Stimulated activated CD4-positive, alpha-beta T cell treated with anti-CD3 and anti-CD28 coated beads, Interleukin-4, amount 100 ng/mL, for 1 hour (primary cell): ENCODE results near the gene WDR5.
"Not testable (repeated sequence)": the region's sequence is repeated elsewhere in the genome, so short reads cannot be mapped to it uniquely, and the experiment has no call there.

ENCODE experiments used
- DNase-seq: peaks from one replicate; pipeline ENCODE4 v3.0.0-alpha.2; 2020

WDR5 gene

GRCh38 chr9:134135343-134136117 lies at the start of gene WDR5:
TSS of gene WDR5 (plus strand) at chr9:134136082. CDS start at chr9:134139878, 3,796 bp downstream.
- DNase-seq, result peak; percentile 91

- no peak for DNase-seq
Measured at GRCh38 chr9:134088063-134088725, 47.7 kb upstream of the WDR5 start.

DNA sequence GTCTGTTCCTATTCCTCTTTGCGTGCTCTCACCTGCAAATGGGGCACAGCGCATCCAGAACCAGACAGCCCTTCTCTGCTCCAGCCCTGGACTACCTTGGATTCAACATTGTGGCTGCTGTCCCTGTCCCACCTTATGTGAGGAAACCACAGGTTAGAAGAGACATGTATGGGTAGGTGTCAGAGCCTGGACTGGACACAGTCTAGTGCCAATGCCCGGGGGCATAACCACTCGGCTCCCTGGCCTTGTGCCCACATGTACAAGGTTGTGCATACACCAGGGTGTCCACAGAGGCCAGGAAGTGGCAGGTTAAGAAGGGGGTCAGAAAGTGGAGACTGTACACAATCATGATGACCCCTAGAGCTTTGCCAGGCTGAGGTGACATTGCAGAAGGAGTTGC lies 45.9 kb upstream of the WDR5 start:
- no peak for DNase-seq

- DNase-seq, result peak; percentile 24
Measured at GRCh38 chr9:134099123-134099761, 36.6 kb upstream of the WDR5 start.

- no peak for DNase-seq
Measured at GRCh38 chr9:134100040-134100439, 35.8 kb upstream of the WDR5 start.

DNA sequence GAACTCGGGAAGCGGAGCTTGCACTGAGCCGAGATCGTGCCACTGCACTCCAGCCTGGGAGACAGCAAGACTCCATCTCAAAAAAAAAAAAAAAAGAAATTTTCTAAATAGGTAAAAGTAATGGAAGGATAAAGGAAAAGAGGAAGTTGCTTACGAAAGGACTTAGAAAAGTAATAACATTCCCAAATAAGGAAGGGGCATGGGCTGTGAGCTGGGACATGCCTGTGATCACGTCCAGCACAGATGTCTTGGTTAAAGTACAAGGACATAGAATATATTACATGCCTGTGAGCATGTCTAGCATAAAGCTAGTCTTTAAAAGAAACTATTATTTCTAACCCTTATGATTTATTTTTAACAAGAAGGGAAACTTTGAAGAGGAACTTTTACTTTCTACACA lies 34.7 kb upstream of the WDR5 start:
- DNase-seq, result not testable (repeated sequence)

GRCh38 chr9:134101623-134102149 lies 34.2 kb upstream of the WDR5 start:
- no peak for DNase-seq

- DNase-seq, result no peak
Measured at GRCh38 chr9:134103391-134103998, 32.4 kb upstream of the WDR5 start.

DNA sequence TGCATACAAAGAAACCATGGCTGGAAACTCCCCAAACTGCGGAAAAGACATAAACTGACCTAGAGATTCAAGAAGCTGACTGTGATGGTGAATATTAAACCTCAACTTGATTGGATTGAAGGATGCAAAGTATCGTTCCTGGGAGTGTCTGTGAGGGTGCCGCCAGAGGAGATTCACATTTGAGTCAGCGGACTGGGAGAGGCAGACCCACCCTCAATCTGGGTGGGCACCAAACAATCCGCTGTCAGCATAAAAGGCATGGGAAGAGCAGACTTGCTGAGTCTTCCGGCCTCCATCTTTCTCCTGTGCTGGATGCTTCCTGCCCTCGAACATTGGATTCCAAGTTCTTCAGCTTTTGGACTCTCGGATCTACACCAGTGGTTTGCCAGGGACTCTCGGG lies 24.8 kb upstream of the WDR5 start:
- no peak for DNase-seq

DNA sequence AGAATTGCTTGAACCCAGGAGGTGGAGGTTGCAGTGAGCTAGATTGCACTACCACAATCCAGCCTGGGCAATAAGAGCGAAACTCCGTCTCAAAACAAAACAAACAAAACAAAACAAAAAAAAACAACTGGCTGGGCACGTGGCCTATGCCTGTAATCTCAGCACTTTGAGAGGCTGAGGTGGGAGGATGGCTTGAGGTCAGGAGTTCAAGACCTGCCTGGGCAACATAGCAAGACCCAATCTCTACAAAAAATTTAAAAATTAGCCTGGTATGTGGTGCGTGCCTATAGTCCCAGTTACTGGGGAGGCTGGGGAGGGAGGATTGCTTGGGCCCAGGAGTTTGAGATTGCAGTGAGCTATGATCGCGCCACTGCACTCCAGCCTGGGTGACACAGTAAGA lies 23.3 kb upstream of the WDR5 start:
- DNase-seq, result no peak

- DNase-seq, result not testable (repeated sequence)
Measured at GRCh38 chr9:134118972-134119371, 16.9 kb upstream of the WDR5 start.

DNA sequence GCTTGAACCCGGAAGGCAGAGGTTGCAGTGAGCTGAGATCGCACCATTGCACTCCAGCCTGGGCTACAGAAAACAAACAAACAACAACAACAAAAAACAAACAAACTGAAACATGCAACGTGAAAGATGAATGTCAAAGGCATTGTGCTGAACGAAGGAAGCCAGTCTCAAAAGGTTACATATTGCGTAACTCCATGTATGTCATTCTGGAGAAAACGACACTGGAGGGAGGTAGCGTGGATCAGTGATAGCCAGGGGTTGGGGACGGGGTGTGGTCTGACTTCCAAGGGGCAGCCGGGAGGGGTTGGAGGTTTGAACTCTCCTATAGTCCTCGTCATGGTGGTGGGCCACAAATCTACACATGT lies 12.1 kb upstream of the WDR5 start:
- no peak for DNase-seq

- no peak for DNase-seq
Measured at GRCh38 chr9:134125413-134126095, 10.3 kb upstream of the WDR5 start.

DNA sequence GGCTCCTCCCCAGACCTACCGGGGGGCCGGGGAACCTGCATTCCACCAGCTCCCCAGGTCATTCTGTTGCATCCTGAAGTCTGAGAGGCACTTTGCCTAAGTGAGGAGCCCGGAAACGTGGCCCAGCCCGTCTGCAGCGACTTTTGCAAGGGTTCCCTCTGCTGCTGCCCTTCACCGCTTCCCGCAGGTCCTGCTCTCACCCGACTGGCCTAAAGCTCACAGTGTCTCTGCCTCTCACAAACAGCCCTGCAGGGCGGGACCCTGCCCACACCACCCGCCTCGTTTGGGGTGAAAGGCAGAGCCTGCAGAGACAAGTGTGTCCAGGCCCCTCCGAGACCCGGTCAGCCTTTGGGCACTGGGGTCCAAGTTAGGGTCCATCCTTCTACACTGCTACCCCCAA lies 9.5 kb upstream of the WDR5 start:
- no peak for DNase-seq

DNA sequence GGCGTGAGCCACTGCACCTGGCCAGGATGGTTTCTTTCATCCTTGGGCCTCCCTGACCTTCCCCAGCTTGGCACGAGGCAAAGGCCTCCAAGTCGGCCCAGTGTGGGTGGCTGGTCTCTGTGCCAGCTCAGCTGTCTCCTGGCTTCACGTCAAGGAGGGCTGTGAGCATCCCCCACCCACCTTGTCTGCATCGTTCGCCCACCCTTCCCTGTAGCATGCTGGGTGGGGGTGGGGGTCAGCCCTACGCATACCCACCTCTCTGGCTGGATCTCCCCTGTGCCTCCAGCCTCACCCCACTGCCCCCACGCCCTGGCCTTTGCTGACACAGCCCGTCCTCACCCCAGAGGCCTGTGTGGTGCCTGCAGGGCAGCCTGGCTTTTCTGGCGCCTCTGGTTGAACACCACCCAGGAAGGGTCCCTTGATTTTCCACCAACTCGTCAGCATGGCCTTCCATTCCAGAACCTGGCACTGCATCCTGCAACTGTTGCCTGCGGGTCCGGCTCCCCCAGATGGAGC lies 8.8 kb upstream of the WDR5 start:
- DNase-seq, result no peak

GRCh38 chr9:134127616-134128015 lies 8.3 kb upstream of the WDR5 start:
- no peak for DNase-seq

- no peak for DNase-seq
Measured at GRCh38 chr9:134128727-134129679, 6.9 kb upstream of the WDR5 start.

DNA sequence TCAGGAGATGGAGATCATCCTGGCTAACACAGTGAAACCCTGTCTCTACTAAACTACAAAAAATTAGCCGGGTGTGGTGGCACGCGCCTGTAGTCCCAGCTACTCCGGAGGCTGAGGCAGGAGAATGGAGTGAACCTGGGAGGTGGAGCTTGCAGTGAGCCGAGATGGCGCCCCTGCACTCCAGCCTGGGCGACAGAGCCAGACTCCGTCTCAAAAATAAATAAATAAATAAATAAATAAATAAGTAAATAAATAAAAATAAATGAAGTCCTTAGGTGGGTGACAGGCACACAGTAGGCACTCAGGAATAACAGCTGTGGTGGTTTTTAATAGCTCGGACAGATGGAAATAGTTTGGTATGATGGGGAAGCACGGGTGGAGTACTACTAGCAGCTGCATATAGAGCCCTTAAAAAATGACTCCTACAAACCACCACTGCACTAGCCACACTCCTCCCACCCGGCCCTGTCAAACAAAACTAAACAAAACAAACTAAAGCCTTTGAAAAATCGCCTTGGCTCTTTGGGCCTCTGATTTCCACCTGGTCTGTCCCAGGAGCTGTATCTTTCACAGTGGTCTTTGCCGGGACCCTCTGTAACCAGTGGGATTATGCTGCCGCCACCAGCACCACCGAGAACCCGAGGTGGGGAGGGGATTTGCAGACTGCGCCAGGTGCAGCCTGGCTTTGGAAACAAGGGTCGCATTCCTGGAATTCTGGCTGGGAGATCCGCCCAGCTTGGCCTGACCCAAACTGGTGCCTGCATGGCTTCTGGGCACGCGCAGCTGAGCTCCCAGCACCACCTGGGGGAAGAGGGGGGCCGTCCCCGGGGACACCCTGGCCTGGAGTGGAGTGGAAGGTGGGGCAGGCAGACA lies 5.1 kb upstream of the WDR5 start:
- DNase-seq, result no peak

DNA sequence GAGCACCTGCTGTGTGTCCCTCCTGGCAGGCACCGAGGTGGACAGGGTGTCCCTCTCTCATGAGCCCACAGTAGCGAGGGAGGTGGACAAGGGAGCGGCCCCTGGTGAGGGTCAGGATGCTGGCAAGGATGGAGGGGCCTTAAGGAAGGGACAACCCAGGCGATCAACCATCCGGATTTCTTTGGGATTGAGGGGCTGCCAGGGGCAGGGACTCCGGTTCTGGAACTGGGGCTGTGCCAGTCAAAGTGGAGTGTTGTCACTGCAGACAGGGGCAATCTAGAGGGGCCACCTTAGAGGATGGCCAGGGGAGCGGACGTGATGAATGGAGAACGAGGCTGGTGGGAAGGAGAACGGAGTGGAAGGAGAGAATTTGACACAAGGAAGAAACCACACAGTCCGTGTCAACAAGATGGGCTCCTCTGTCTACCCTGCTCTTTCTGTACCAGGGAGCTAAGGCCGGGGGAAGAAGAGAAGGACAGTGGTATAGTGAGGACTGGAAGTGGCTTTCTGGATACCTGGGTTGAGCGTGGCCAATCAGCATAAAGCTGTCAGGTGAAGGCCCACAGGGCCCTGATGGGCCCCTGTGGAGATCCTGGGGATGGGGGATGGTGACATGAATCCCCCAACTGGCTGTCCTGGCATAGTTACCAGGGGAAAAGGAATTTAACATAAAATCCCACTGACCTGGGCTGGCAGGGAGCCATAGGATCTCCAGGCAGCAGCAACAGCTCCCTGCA lies 4.2 kb upstream of the WDR5 start:
- DNase-seq, result no peak
